MM.1S (cell line): Measurements from ENCODE around the gene CD46.

Experiments
- CTCF ChIP-seq: fragments of 300-600 bp; sonication (generic); IDR thresholded peaks from 2 replicates; pipeline ENCODE4 v1.5.1; 2016; ENCODE audit warnings: antibody characterized with exemption, low read length, mixed read lengths
- EZH2 ChIP-seq: fragments of 300-600 bp; sonication (generic); optimal IDR thresholded peaks from 2 replicates; pipeline ENCODE3; 2017; ENCODE audit warnings: low read depth, mild to moderate bottlenecking, antibody characterized with exemption, low read length, mixed read lengths

- no peak for TF ChIP-seq CTCF
- no peak for TF ChIP-seq EZH2
Measured at GRCh38 chr1:207799989-207800648, 48.3 kb downstream of the CD46 start.
